HG03064 (cell line): ENCODE results near the gene SNTA1.
"Not testable (repeated sequence)": the region's sequence is repeated elsewhere in the genome, so short reads cannot be mapped to it uniquely, and the experiment has no call there.

Experiments used
- ATAC-seq: cut with Tn5 transposase; IDR thresholded peaks from one replicate; pipeline ENCODE4 v1.9.1; 2021; ENCODE audit warnings: low read depth; ENCODE audit not compliant: unreplicated experiment

The SNTA1 gene

GRCh38 chr20:33400812-33401183 is 42.8 kb downstream of the SNTA1 start:
- no peak for ATAC-seq

- ATAC-seq: no peak
These were observed 43.6 kb downstream of the SNTA1 start for GRCh38 chr20:33399924-33400323.

- ATAC-seq: no peak
These were observed 48.8 kb downstream of the SNTA1 start for GRCh38 chr20:33394718-33395117.

GRCh38 chr20:33393609-33394008 is 50.0 kb downstream of the SNTA1 start:
- no peak for ATAC-seq

- no peak for ATAC-seq
These were observed 51.7 kb downstream of the SNTA1 start for GRCh38 chr20:33391722-33392415.

GRCh38 chr20:33389326-33389725 is 54.2 kb downstream of the SNTA1 start:
- ATAC-seq: not testable (repeated sequence)

- no peak for ATAC-seq
These were observed 55.3 kb downstream of the SNTA1 start for GRCh38 chr20:33388268-33388667.

GRCh38 chr20:33387177-33387576 is 56.4 kb downstream of the SNTA1 start:
- no peak for ATAC-seq

- ATAC-seq: no peak
These were observed 56.9 kb downstream of the SNTA1 start for GRCh38 chr20:33386673-33387072.

- no peak for ATAC-seq
These were observed 66.2 kb downstream of the SNTA1 start for GRCh38 chr20:33377366-33377765.

GRCh38 chr20:33373735-33374605 is 69.6 kb downstream of the SNTA1 start:
- ATAC-seq: no peak

GRCh38 chr20:33372993-33373441 is 70.5 kb downstream of the SNTA1 start:
- no peak for ATAC-seq

- no peak for ATAC-seq
These were observed 73.3 kb downstream of the SNTA1 start for GRCh38 chr20:33370291-33370690.

GRCh38 chr20:33362898-33363297 is 80.7 kb downstream of the SNTA1 start:
- ATAC-seq: no peak

- ATAC-seq: no peak
These were observed 83.9 kb downstream of the SNTA1 start for GRCh38 chr20:33359399-33360261.
